GM12801 (cell line): ENCODE results near the gene SYNGR4.

Experiments used
- CTCF ChIP-seq: IDR thresholded peaks from one replicate; pipeline ENCODE4 v1.5.1; 2011; ENCODE audit warnings: control low read depth; ENCODE audit not compliant: insufficient read length; ENCODE audit errors: extremely low read depth

The SYNGR4 gene

GRCh38 chr19:48405010-48405659, 41.0 kb downstream of the SYNGR4 start:
- TF ChIP-seq CTCF, result no peak

GRCh38 chr19:48405850-48406249, 41.7 kb downstream of the SYNGR4 start:
- no peak for TF ChIP-seq CTCF

- no peak for TF ChIP-seq CTCF
Measured at GRCh38 chr19:48413879-48414587, 49.9 kb downstream of the SYNGR4 start.

- TF ChIP-seq CTCF, result no peak
Measured at GRCh38 chr19:48415395-48415794, 51.2 kb downstream of the SYNGR4 start.

GRCh38 chr19:48415806-48416221, 51.6 kb downstream of the SYNGR4 start:
- TF ChIP-seq CTCF, result no peak

- no peak for TF ChIP-seq CTCF
Measured at GRCh38 chr19:48417421-48417820, 53.3 kb downstream of the SYNGR4 start.

- no peak for TF ChIP-seq CTCF
Measured at GRCh38 chr19:48418317-48419064, 54.3 kb downstream of the SYNGR4 start.
